HG02571 (cell line): ENCODE results near the gene SMCO4.
A peak's percentile ranks its signal among the peaks of the same experiment; 100 is the strongest.

Experiments used
- ATAC-seq: cut with Tn5 transposase; IDR thresholded peaks from one replicate; pipeline ENCODE4 v1.9.1; 2021; ENCODE audit warnings: mild to moderate bottlenecking, moderate library complexity; ENCODE audit not compliant: unreplicated experiment

Gene SMCO4

DNA sequence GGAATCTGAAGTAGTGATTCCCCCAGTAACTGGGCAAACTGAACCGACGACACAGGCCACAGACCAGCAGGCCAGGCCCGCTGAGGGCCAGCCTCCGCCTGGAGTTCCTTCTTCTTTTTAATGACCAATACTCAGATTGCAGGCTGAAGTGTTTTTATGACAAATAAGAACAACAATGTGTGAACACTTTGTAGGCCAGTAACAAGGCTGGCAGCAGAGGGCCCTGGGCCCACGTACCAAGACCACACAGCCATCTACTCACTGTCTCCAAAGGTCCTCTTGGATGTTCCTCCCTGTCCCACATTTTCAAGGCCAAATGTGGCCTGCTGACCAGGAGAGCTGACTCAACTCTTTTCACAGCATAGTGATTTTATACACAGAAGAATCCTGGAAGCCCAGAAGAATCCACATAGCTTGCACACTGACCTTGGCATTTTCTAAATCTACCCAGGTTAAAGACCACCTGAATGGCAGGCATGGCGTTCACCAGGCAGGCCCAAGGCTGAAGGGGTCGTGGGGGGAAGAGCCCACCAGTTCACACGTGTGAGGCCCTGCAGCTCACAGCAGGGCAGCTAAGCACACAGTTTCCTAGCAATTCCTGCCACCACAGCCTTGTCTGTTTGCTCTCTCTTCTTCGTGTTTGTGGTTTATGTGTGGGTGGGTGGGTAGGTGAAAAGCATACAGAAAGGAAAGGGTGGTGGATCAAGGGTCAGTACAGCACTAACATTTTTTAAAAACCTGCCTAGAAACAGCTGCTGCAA lies 13.3 kb downstream of the SMCO4 start:
- ATAC-seq: peak; percentile 32

DNA sequence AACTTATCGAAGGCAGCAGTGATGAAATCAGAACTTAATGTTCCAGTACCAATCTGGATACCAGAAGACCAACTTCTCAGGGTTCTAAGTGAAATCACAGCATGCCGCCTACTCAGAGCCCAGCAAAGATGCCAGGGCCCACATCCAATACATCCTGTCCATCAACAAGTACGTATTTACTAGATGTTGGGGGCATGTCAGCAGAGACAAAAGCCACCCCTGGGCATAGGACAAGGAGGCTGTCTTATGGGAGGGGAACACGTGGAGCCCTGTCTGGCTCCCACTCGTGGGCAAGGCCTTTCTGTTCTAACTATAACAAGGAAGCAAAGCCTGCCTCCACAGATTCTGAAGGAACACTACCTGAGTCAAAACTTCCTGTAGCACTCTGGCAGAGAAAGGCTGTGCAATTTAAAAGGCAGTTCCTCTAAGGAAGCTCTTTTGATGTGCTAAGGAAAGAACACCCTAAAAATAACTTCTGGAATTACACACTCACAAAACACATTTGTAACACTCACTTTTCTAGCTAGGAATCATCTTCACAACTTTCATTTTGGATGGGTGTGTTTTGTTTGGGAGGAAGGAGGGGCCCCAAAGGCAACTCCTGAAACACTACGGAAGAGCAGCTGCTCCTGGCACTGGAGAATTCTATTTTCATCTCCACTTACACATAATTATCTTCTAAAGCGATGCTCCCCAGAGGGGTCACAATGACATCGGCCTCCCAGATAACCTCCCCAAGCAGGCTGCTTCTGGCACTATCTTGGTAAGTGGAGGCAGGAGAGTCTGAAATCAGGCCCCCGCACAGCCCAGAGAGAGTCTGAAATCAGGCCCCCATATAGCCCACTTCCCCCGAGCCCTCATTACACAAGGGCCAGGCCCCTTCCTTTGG lies 14.2 kb downstream of the SMCO4 start:
- ATAC-seq: no peak

GRCh38 chr11:93528252-93528651 lies 14.9 kb downstream of the SMCO4 start:
- ATAC-seq: no peak

- ATAC-seq: no peak
These were observed 16.3 kb downstream of the SMCO4 start for GRCh38 chr11:93526641-93527583.

DNA sequence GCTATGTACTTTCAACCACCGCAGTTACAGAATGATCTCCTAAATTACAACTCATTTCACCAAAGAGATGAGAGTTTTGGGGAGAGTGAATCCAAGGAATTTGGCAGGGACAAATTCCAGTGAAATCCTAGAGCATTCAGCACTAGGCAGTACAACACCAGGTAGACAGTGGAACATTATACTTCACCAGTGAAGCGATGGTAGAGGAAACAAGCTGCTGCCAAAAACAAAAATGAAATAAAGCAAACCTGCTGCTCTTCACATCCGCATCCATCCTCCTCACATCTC lies 16.9 kb downstream of the SMCO4 start:
- ATAC-seq: no peak

- no peak for ATAC-seq
These were observed 17.4 kb downstream of the SMCO4 start for GRCh38 chr11:93525601-93526345.

- no peak for ATAC-seq
These were observed 18.3 kb downstream of the SMCO4 start for GRCh38 chr11:93524858-93525257.

DNA sequence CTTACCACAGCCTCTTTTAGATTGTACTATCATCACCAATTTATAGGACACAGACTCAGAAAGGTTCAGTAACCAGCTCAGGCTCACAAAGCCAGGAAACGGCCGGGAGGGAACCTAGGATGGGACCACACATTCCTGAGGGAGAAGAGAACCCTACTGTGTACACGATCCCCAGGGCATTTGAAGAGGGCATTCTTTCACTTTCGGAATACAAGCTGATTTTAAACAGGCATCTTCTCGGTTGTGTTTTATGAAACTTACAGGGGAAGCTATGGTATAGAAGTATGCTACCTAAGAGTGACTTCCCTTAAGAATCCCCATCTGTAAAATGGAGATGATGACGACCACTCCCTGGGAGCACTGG lies 19.0 kb downstream of the SMCO4 start:
- peak; percentile 44 for ATAC-seq

DNA sequence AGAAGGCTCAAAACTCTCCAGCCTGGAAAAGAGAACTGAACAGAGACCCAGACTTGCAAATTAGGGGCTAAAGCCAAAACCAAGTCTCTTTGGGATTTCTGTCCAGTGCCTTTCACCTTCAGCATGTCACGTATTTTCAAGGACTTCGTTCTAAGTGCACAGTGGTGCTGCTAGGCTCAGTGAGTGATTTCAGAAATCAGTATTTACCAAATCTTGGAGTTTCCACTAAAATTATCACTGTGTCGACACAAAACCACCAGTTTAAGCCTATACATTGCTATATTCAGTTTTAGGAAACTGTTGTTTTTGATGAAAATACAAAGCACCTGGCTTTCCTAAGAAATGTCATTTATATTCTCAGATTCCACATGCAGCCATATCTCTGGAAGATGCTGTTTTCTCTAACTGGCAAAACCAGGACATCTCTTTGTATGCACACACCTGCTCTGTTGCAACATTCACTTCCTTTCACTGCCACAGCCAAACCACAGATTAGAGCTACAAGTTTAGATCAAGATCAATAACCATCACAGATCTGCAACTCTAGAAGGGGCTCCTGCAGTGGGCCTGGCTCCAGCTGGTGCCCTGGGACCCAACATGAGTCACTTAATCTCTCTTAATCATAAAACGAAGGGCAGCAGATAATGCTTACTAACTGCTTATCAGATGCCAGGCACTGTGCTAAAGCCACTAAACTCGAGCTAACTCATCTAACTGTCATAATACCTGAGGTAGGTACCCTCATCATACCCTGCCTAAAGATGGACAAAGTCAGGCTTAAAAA lies 22.3 kb downstream of the SMCO4 start:
- ATAC-seq: no peak

DNA sequence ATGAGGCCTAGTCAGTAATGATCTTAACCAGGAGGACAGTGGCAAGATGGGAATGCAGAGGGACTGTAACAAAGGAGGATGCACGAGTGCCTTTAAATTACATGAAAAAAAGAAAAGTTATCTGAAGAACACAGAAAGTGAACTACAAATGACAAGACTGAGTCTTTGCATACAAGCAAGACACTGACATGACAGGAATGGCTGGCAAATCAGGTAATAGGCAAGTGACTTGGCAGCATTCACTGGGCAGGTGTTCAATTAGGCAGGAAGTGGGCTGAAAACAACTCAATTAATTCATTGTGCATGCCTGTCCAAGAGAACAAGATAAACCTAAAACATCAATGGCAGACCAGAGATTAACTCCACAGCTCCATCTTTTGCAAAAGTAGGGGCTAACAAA lies 24.0 kb downstream of the SMCO4 start:
- no peak for ATAC-seq

DNA sequence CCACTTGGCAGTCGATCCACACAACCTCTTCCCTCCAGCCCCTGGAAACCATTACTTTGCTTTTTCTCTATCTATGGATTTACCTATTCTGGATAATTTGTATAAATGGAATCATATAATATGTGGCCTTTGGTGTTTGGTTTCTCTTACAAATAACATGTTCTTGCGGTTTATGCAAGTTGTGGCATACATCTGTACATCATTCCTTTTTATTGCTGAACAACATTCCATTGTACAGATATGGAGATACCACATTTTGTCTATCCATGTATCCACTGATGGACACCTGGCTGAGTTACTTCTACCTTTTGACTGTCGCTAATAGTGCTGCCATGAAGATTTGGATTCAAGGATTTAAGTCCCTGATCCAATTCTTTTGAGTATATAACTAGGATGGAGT lies 25.1 kb downstream of the SMCO4 start:
- no peak for ATAC-seq

- ATAC-seq: no peak
These were observed 25.6 kb downstream of the SMCO4 start for GRCh38 chr11:93517611-93518010.

GRCh38 chr11:93517041-93517440 lies 26.1 kb downstream of the SMCO4 start:
- no peak for ATAC-seq

- no peak for ATAC-seq
These were observed 27.7 kb downstream of the SMCO4 start for GRCh38 chr11:93515441-93516025.

DNA sequence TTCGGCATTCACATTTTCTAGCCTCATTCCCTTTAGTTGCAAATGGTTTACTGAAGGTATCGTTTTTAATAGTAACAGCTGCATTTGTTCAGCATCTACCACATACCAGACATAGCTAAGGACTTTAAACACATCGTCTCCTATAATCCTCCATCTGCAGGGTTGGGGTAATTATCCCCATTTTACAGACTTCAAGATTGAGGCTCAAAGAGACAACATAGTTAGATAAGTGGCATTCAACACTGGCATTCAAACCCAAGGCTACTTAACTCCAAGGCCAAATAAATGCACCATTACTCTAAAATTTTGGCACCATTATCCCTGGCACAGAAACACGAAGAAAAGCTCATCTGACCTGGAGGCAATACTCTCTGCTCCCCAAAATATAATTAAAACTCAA lies 28.5 kb downstream of the SMCO4 start:
- no peak for ATAC-seq

DNA sequence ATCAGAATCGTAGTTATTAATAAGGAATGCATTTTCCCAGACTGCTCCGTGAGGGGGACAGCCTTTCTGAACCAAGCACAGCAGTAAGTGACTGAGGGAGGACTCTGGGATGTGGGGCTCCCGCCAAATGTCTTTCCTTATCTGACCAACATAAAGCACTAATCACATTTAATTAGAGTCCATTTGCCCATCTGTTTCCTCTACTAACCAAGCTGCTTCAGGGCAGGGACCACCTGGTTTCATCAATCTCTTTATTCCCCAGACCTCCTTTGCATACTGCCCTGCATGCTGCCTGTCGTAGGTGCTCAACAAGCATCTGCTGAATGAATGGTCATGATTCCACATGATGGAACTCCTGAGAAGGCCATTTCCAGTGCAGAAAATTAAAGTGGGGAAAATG lies 29.4 kb downstream of the SMCO4 start:
- ATAC-seq: no peak

GRCh38 chr11:93512949-93513667 lies 30.1 kb downstream of the SMCO4 start:
- peak; percentile 65 for ATAC-seq

- peak; percentile 80 for ATAC-seq
These were observed 31.1 kb downstream of the SMCO4 start for GRCh38 chr11:93512073-93512475.
